HCT116 (cell line): ENCODE measurements around the gene GRIN2A. TPM values are rescaled to one million over a fixed set of nuclear protein-coding genes. Genes with fewer than 3 reads are reported as not detected.

Experiments
- ATAC-seq: fragments of 200-7000 bp; cut with Tn5 transposase; 2 replicates; pipeline ENCODE4 v1.9.1; 2020; ENCODE audit warnings: mild to moderate bottlenecking, moderate library complexity
- BruUV-seq: library from RNA; stranded (reverse); fragments of 400-500 nt; replicated peaks from 2 replicates; lab custom pipeline; 2021; lab: Mats Ljungman, UMichigan
- CTCF ChIA-PET: fragments of 300-600 bp; sonication (Branson Sonifier 250); formaldehyde crosslinking; loops from one replicate; lab custom pipeline; 2021; ENCODE audit warnings: antibody characterized with exemption; lab: Charles Lee
- POLR2A ChIA-PET: fragments of 300-600, 350-600 bp; sonication (Branson Sonifier 250); formaldehyde crosslinking; loops from one replicate; lab custom pipeline; 2021; ENCODE audit warnings: antibody characterized with exemption; lab: Charles Lee
- RAD21 ChIA-PET, 2 experiments: fragments of 300-600 bp; sonication (Branson Sonifier 250); formaldehyde crosslinking; loops; one replicate each; lab custom pipeline; 2023; ENCODE audit warnings: low total read pairs in 2 of 2; ENCODE audit not compliant: uncharacterized antibody in 2 of 2, unreplicated experiment in 2 of 2, low non-redundant PET in 1 of 2; lab: Charles Lee
- DNase-seq: peaks from one replicate; pipeline ENCODE4 v3.0.0-alpha.2; 2010; ENCODE audit warnings: low read depth, low spot score
- H2AFZ ChIP-seq: fragments of 200-600 bp; shearing (Covaris generic), sonication (generic); 2 replicates; pipeline ENCODE4 v1.6.1; 2017; ENCODE audit warnings: low read depth, mixed run types, mixed read lengths, antibody characterized with exemption, low read length; ENCODE audit not compliant: poor library complexity, severe bottlenecking
- H3K27ac ChIP-seq: 2 replicates; pipeline ENCODE4 v1.5.1; 2012; ENCODE audit warnings: low read depth, low read length
- H3K27me3 ChIP-seq: fragments of 200-600 bp; sonication (generic); 2 replicates; pipeline ENCODE4 v1.6.1; 2016; ENCODE audit warnings: mixed run types, low read length, mixed read lengths; ENCODE audit not compliant: insufficient read depth
- H3K36me3 ChIP-seq, 2 experiments: fragments of 200-500 bp in 1 of 2; fragments of 200-600 bp in 1 of 2; sonication (Bioruptor generic) in 1 of 2; sonication (generic) in 1 of 2; 2 replicates each; pipeline versions ENCODE4 v1.5.1 to v1.6.1; 2014 to 2016; ENCODE audit warnings: low read length in 2 of 2, inconsistent platforms in 1 of 2, mixed read lengths in 1 of 2, mixed run types in 1 of 2; ENCODE audit not compliant: insufficient read depth in 2 of 2, control insufficient read depth in 1 of 2
- H3K4me1 ChIP-seq, 2 experiments: fragments of 200-600 bp in 1 of 2; sonication (generic) in 1 of 2; 2 replicates each; pipeline versions ENCODE4 v1.5.1 to v1.6.1; 2012 to 2017; ENCODE audit warnings: low read length in 2 of 2, inconsistent platforms in 1 of 2, mild to moderate bottlenecking in 1 of 2, mixed read lengths in 1 of 2, mixed run types in 1 of 2, moderate library complexity in 1 of 2; ENCODE audit not compliant: insufficient read depth in 2 of 2, control insufficient read depth in 1 of 2
- H3K4me2 ChIP-seq: fragments of 200-600 bp; sonication (generic); 2 replicates; pipeline ENCODE4 v1.6.1; 2017; ENCODE audit warnings: mixed run types, low read length, mixed read lengths
- H3K4me3 ChIP-seq, 2 experiments: fragments of 200-600 bp in 1 of 2; sonication (generic) in 1 of 2; replicated peaks in 1 of 2; 2 replicates each; pipeline ENCODE4 v1.5.1; 2011 to 2016; ENCODE audit warnings: low read length in 2 of 2, control low read depth in 1 of 2, low read depth in 1 of 2, mild to moderate bottlenecking in 1 of 2, mixed read lengths in 1 of 2, mixed run types in 1 of 2
- H3K79me2 ChIP-seq: fragments of 200-600 bp; sonication (generic); 2 replicates; pipeline ENCODE4 v1.6.1; 2017; ENCODE audit warnings: mild to moderate bottlenecking, mixed run types, low read length, moderate library complexity, mixed read lengths; ENCODE audit not compliant: insufficient read depth
- H3K9ac ChIP-seq: fragments of 200-600 bp; sonication (generic); 2 replicates; pipeline ENCODE4 v1.6.1; 2016; ENCODE audit warnings: low read length, mixed read lengths
- H3K9me2 ChIP-seq: fragments of 200-600 bp; sonication (generic), shearing (Covaris generic); 2 replicates; pipeline ENCODE4 v1.6.1; 2017; ENCODE audit warnings: mixed run types, mild to moderate bottlenecking, moderate library complexity; ENCODE audit not compliant: insufficient read depth
- H3K9me3 ChIP-seq, 2 experiments: fragments of 200-500 bp in 1 of 2; fragments of 200-600 bp in 1 of 2; sonication (Bioruptor generic) in 1 of 2; sonication (generic) in 1 of 2; 2 replicates each; pipeline ENCODE4 v1.6.1; 2014 to 2017; ENCODE audit warnings: low read length in 2 of 2, mixed read lengths in 2 of 2, inconsistent platforms in 1 of 2, low read depth in 1 of 2, mild to moderate bottlenecking in 1 of 2, mixed run types in 1 of 2, moderate library complexity in 1 of 2; ENCODE audit not compliant: control insufficient read depth in 1 of 2, insufficient read depth in 1 of 2
- H4K20me1 ChIP-seq: fragments of 200-600 bp; sonication (generic), shearing (Covaris generic); 2 replicates; pipeline ENCODE4 v1.6.1; 2017; ENCODE audit warnings: mixed run types, mild to moderate bottlenecking, moderate library complexity; ENCODE audit not compliant: insufficient read depth
- ELF1 ChIP-seq: IDR thresholded peaks from 2 replicates; pipeline ENCODE4 v1.6.1; 2012; ENCODE audit warnings: low read depth, borderline replicate concordance
- EZH2phosphoT487 ChIP-seq: fragments of 200-600 bp; IDR thresholded peaks from 2 replicates; pipeline ENCODE4 v1.6.1; 2018; ENCODE audit warnings: antibody characterized with exemption, borderline replicate concordance
- JUND ChIP-seq: IDR thresholded peaks from 2 replicates; pipeline ENCODE4 v1.6.1; 2012
- POLR2A ChIP-seq: IDR thresholded peaks from 2 replicates; pipeline ENCODE4 v1.7.0; 2011; ENCODE audit warnings: borderline replicate concordance; ENCODE audit not compliant: insufficient read depth, insufficient read length; ENCODE audit errors: extremely low read depth
- RAD21 ChIP-seq: IDR thresholded peaks from 2 replicates; pipeline ENCODE4 v1.6.1; 2012; ENCODE audit warnings: low read depth, mild to moderate bottlenecking
- SP1 ChIP-seq: IDR thresholded peaks from 2 replicates; pipeline ENCODE4 v1.6.1; 2012; ENCODE audit warnings: low read depth
- SRF ChIP-seq: IDR thresholded peaks from 2 replicates; pipeline ENCODE4 v1.6.1; 2012; ENCODE audit warnings: low read depth
- ZNF274 ChIP-seq: fragments of 200-500 bp; sonication (Bioruptor generic); IDR thresholded peaks from 2 replicates; pipeline ENCODE4 v1.6.1; 2014; ENCODE audit warnings: mild to moderate bottlenecking, low read depth, low read length, inconsistent platforms
- intact Hi-C: fragments of 100-400 bp; cut with micrococcal nuclease; formaldehyde crosslinking; loops from 2 replicates; pipeline ENCODE4 v1.10.0; 2022
- total RNA-seq: library from RNA; stranded (reverse); gene quantifications from one replicate; pipeline ENCODE4 v1.2.1, GENCODE V29; 2021; ENCODE audit not compliant: unreplicated experiment
- TF ChIP-seq, protein P1 (sequence below), 3 experiments: fragments of 200-600 bp in 1 of 3; sonication (generic) in 1 of 3; IDR thresholded peaks in 2 of 3; conservative IDR thresholded peaks in 1 of 3; 2 replicates each; pipeline ENCODE4 v1.5.1; 2012 to 2017; ENCODE audit warnings: low read depth in 2 of 3, low read length in 2 of 3, antibody characterized with exemption in 1 of 3, borderline replicate concordance in 1 of 3, control low read depth in 1 of 3, mild to moderate bottlenecking in 1 of 3, mixed read lengths in 1 of 3, mixed run types in 1 of 3, moderate library complexity in 1 of 3; ENCODE audit not compliant: insufficient read depth in 1 of 3

GRIN2A gene
- total RNA-seq, 1 experiment from 2014 or later = 0.02 TPM

GRCh38 chr16:10188236-10188635 is 6.0 kb upstream of the GRIN2A start (continued):
- TF ChIP-seq ELF1 (no peak), SP1 (no peak), JUND (no peak), EZH2phosphoT487 (no peak), ZNF274 (no peak)

- no peaks in the 10 kb centered on the region for H3K36me3 ChIP-seq
- no peak overlapping the region for H3K27ac ChIP-seq
- DNase-seq = peak; percentile 21
- H3K4me1 ChIP-seq = peaks cover 0 to 4% of the 10 kb centered on the region in 2 experiments; a peak in 1 of 4 replicates
- ATAC-seq = peak; percentile 93
- H3K9me3 ChIP-seq = no peaks in the 10 kb centered on the region
- no peaks in the 10 kb centered on the region for H3K9me2 ChIP-seq
- ChIA-PET CTCF (interaction anchor here (1.4 to 1.6 kb wide), 2 partner anchors 533 to 923 kb away, joined by 6 to 12 read pairs; no protein-coding TSS in a partner anchor), POLR2A (no interaction called here), RAD21 (interaction anchor here in 1 of 2 experiments (0.6 to 1.0 kb wide), 2 partner anchors 80 to 1042 kb away, joined by 3 to 4 read pairs; no protein-coding TSS in a partner anchor)
- no TSS peak for BruUV-seq
- H2AFZ ChIP-seq = peak overlapping the region; percentile 41
- TF ChIP-seq RAD21 (peak; percentile 90), POLR2A (no peak), SRF (no peak), SP1 (no peak), ZNF274 (no peak)
- TF ChIP-seq, protein P1, sequence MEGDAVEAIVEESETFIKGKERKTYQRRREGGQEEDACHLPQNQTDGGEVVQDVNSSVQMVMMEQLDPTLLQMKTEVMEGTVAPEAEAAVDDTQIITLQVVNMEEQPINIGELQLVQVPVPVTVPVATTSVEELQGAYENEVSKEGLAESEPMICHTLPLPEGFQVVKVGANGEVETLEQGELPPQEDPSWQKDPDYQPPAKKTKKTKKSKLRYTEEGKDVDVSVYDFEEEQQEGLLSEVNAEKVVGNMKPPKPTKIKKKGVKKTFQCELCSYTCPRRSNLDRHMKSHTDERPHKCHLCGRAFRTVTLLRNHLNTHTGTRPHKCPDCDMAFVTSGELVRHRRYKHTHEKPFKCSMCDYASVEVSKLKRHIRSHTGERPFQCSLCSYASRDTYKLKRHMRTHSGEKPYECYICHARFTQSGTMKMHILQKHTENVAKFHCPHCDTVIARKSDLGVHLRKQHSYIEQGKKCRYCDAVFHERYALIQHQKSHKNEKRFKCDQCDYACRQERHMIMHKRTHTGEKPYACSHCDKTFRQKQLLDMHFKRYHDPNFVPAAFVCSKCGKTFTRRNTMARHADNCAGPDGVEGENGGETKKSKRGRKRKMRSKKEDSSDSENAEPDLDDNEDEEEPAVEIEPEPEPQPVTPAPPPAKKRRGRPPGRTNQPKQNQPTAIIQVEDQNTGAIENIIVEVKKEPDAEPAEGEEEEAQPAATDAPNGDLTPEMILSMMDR (IDR thresholded peaks at IDR 0.05 in 2 of 3, conservative IDR thresholded peaks at IDR 0.05 in 1 of 3; ENCODE audit: borderline replicate concordance in 1 of 3, insufficient read depth in 1 of 3, low read depth in 2 of 3, low read length in 2 of 3) = peak; percentile 52 to 93 (median 77); a peak in 5 of 6 replicates
- no peak overlapping the region for H3K9ac ChIP-seq
- intact Hi-C loops = loop anchor here (1.0 to 2.0 kb wide), 3 partner anchors 533 to 1021 kb away; no protein-coding TSS in a partner anchor
- peak overlapping the region; percentile 40 for H3K4me2 ChIP-seq
- no peak overlapping the region for H3K4me3 ChIP-seq
- H4K20me1 ChIP-seq = no peaks in the 10 kb centered on the region
- no peaks in the 10 kb centered on the region for H3K27me3 ChIP-seq
- H3K79me2 ChIP-seq = no peaks in the 10 kb centered on the region
These were observed 749 bp downstream of the GRIN2A start for GRCh38 chr16:10181196-10182162.
